ENCODE results near the gene RAB34. TPM values are rescaled to one million over a fixed set of nuclear protein-coding genes. Genes with fewer than 3 reads are reported as not detected.
"Not testable (repeated sequence)": the region's sequence is repeated elsewhere in the genome, so short reads cannot be mapped to it uniquely, and the experiment has no call there.

RAB34 gene
- total and polyA plus RNA-seq, 7 donors = 16.6 to 205 (median 146) TPM

DNA sequence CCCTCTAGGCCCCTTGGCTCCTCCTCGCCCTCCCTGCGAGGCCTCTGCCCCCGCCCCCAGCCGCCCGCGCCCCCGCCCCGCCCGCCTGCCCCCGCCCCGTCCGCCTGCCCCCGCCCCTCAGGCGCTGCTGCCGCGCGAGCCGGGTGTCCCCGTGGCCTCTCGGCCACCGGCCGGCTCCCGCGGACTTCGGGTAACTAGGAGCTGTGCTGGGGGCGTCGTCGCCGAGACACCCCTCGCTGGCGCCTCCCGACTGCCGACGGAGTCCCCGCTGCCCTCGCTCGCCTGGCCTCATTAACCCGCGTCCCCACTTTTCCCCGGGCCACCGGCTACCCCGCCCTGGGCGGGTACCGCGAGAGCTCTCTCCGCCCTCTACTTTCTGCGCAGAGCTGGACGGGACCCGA is 8.6 kb upstream of the RAB34 start, which contains the start of gene TLCD1:
TLCD1 (minus strand) TSS at position 8 of the 401 bp plus-strand sequence. CDS start 136 bp downstream, outside the sequence.
- Histone ChIP-seq H3K4me3 (peak within 1 kb of the TSS; percentile 51 to 83 (median 68)), H3K27me3 (peaks cover 0 to 8% (median 0%) of the 10 kb centered on the region in 3 donors), H3K36me3 (peaks cover 17 to 36% (median 27%) of the 10 kb centered on the region in 4 donors), H3K4me1 (peaks cover 0 to 49% (median 44%) of the 10 kb centered on the region in 4 donors), H3K9me3 (no peaks in the 10 kb centered on the region), H3K27ac (peak within 1 kb of the TSS; percentile 88 to 97 (median 96))
- TF ChIP-seq, protein P1, sequence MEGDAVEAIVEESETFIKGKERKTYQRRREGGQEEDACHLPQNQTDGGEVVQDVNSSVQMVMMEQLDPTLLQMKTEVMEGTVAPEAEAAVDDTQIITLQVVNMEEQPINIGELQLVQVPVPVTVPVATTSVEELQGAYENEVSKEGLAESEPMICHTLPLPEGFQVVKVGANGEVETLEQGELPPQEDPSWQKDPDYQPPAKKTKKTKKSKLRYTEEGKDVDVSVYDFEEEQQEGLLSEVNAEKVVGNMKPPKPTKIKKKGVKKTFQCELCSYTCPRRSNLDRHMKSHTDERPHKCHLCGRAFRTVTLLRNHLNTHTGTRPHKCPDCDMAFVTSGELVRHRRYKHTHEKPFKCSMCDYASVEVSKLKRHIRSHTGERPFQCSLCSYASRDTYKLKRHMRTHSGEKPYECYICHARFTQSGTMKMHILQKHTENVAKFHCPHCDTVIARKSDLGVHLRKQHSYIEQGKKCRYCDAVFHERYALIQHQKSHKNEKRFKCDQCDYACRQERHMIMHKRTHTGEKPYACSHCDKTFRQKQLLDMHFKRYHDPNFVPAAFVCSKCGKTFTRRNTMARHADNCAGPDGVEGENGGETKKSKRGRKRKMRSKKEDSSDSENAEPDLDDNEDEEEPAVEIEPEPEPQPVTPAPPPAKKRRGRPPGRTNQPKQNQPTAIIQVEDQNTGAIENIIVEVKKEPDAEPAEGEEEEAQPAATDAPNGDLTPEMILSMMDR (IDR thresholded peaks at IDR 0.05) = no peak
- TF ChIP-seq POLR2A (IDR thresholded peaks at IDR 0.05) (no peak), EP300 (IDR thresholded peaks at IDR 0.05) (no peak), POLR2AphosphoS5 (IDR thresholded peaks at IDR 0.05) (no peak)
- intact Hi-C loops (cut with DNase I) = loop anchor here (5.0 to 10.0 kb wide), 3 partner anchors 86 to 569 kb away; partner anchors contain the start of genes FLOT2 and NUFIP2
- WGBS, 2 donors = 1% methylated on average over 49 of the region's 49 CpGs
- peak; percentile 82 for DNase-seq

DNA sequence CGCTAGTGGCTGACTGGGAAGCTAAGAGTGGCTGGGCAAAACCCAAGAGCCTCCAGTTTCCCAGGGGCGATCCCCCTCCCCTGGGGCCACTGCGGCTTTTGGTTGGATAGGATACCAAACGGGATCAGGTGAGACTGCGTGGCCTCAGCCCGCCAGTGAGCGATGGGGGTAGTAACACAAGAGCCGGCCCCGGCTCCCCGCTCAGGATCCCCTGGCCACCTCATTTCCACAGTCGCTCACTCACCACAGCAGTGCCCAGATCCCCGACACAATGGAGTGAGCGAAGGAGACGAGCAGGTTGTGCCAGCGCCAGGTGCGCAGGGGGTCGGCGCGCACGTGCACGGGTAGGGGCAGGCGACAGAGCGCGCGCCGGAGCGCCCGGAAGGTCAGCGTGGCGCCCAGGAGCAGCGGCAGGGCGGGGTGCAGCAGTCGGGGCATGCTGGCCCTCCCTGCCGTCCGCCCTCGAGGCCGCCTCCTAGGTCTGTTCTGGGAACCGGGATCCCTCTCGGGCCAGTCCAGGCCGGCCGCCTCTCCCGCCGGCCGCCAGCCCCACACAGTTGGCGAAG is 8.1 kb upstream of the RAB34 start:
- intact Hi-C loops (cut with DNase I) = loop anchor here (5.0 to 10.0 kb wide), 3 partner anchors 87 to 569 kb away; partner anchors contain the start of genes FLOT2 and NUFIP2
- Histone ChIP-seq H3K4me3 (peak overlapping the region; percentile 26 to 83 (median 68)), H3K36me3 (peaks cover 17 to 38% (median 27%) of the 10 kb centered on the region in 4 donors), H3K27me3 (peaks cover 0 to 8% (median 0%) of the 10 kb centered on the region in 3 donors), H3K4me1 (peaks cover 0 to 54% (median 49%) of the 10 kb centered on the region in 4 donors), H3K9me3 (no peaks in the 10 kb centered on the region), H3K27ac (peak overlapping the region; percentile 88 to 97 (median 96))
- peak; percentile 84 for DNase-seq
- TF ChIP-seq, protein P1 (IDR thresholded peaks at IDR 0.05) = no peak
- TF ChIP-seq EP300 (IDR thresholded peaks at IDR 0.05) (no peak), POLR2AphosphoS5 (IDR thresholded peaks at IDR 0.05) (peak in 1 of 4 donors; percentile 6), POLR2A (IDR thresholded peaks at IDR 0.05) (no peak)
- 1 to 2% methylated on average over 45 of the region's 45 CpGs for WGBS, 2 donors

DNA sequence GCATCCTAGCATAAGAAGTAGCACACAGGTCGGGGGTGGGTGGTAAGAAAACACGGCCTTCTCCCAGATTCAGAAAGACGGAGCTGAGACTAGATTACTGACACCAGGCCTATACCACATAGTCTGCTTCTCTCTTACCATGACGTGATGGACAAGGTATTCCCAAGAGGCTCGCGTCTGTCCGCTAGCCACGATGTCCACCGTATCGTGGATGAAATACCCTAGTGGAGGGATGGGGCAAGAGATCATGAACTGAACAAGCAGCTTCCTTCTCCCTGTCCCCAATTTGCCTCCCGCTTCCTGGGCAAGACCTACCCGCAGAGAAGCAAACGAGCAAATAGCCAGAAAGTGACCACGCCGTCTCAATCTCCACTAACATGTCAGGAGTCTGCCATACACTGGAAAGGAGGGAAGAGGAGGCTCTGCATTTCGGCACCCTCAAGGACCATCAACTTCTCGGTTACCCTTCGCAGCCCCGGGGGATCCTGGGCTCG is 7.5 kb upstream of the RAB34 start:
- TF ChIP-seq POLR2AphosphoS5 (IDR thresholded peaks at IDR 0.05) (peak in 2 of 4 donors; percentile 21 to 35), EP300 (IDR thresholded peaks at IDR 0.05) (no peak), POLR2A (IDR thresholded peaks at IDR 0.05) (no peak)
- intact Hi-C loops (cut with DNase I) = loop anchor here (5.0 to 10.0 kb wide), 3 partner anchors 87 to 570 kb away; partner anchors contain the start of genes FLOT2 and NUFIP2
- Histone ChIP-seq H3K9me3 (no peaks in the 10 kb centered on the region), H3K27me3 (peaks cover 0 to 8% (median 0%) of the 10 kb centered on the region in 3 donors), H3K4me3 (peak overlapping the region in 3 of 4 donors; percentile 60 to 83 (median 75)), H3K4me1 (peaks cover 0 to 60% (median 54%) of the 10 kb centered on the region in 4 donors), H3K27ac (peak overlapping the region; percentile 88 to 97 (median 96)), H3K36me3 (peaks cover 17 to 38% (median 27%) of the 10 kb centered on the region in 4 donors)
- WGBS, 2 donors = 6 to 29% methylated on average over 20 of the region's 20 CpGs
- peak; percentile 70 for DNase-seq

DNA sequence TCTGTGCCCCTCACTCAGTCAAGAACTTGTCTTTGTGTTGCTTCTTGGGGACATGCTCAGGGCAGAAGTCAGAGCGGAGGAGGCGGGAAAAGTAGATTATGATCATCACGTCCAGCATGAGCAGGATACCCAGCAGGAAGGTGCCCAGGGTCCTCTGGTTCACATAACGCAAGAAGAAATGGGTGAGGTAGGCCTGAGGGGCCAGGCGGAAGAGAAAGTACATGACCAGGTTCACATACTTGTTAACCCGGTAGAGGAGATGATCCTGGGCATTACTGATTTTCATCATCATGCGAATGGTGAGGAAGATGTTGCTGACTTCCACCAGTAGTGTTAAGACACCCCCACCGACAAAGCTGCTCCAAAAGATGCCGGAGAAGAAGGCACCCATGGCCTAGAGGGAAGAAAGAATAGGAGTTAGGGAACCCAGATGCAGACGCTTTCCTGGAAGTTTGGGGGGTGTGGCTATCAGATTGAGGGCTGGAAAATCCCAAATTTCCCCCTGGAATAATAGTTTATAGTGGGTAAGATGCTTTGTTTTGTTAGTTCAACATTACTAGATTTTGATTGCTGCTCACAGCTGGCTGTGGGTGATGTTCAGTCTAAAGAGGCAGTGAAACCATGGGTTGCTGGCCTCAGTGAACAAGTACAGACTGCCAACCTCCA is 7.0 kb upstream of the RAB34 start:
- Histone ChIP-seq H3K27ac (peak overlapping the region in 2 of 4 donors; percentile 96 to 97), H3K9me3 (no peaks in the 10 kb centered on the region), H3K4me1 (peaks cover 0 to 61% (median 54%) of the 10 kb centered on the region in 4 donors), H3K36me3 (peaks cover 17 to 38% (median 27%) of the 10 kb centered on the region in 4 donors), H3K27me3 (peaks cover 0 to 8% (median 0%) of the 10 kb centered on the region in 3 donors), H3K4me3 (no peak overlapping the region)
- TF ChIP-seq, protein P1 (IDR thresholded peaks at IDR 0.05) = no peak
- no peak for TF ChIP-seq POLR2A (IDR thresholded peaks at IDR 0.05)
- TF ChIP-seq POLR2AphosphoS5 (IDR thresholded peaks at IDR 0.05) = no peak
- no peak for TF ChIP-seq EP300 (IDR thresholded peaks at IDR 0.05)
- WGBS, 2 donors = 62 to 79% methylated on average over 10 of the region's 10 CpGs
- intact Hi-C loops (cut with DNase I) = loop anchor here (5.0 to 10.0 kb wide), 3 partner anchors 88 to 570 kb away; partner anchors contain the start of genes FLOT2 and NUFIP2
- DNase-seq = no peak

DNA sequence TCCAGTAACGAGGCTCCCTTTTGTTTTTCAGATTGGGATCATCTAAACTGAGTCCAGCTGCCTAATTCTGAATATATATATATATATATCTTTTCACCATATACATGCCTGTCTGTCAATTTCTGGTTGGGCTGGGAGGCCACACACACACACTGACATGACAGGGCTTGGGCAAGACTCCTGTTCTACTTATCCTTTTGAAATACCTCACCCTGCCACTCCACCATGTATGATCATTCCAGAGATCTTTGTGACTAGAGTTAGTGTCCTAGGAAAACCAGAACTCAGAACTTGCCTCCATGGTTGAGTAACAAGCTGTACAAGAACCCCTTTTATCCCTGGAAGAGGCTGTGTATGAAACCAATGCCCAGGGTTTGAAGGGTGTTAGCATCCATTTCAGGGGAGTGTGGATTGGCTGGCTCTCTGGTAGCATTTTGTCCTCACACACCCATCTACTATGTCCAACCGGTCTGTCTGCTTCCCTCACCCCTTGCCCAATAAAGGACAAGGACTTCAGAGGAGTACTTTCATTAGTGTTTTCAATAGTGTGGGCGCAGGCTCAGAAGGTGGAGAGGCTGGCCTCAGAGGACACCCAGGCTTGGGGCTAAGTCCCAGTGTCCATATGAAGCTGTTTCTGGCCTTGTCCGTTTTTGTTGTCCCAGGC is 6.3 kb upstream of the RAB34 start:
- H3K36me3 ChIP-seq = peaks cover 17 to 38% (median 27%) of the 10 kb centered on the region in 4 donors
- H3K4me3 ChIP-seq, H3K27me3 ChIP-seq, H3K27ac ChIP-seq, DNase-seq, H3K9me3 ChIP-seq: not testable (repeated sequence)
- intact Hi-C loops (cut with DNase I) = loop anchor here (10.0 kb wide), 1 partner anchor 571 kb away; the partner anchor contains the start of gene NUFIP2
- 43 to 71% methylated on average over 4 of the region's 4 CpGs for WGBS, 2 donors
- peaks cover 0 to 65% (median 56%) of the 10 kb centered on the region in 4 donors for H3K4me1 ChIP-seq

Data from sigmoid colon (tissue), 7 donors.